Measurements from ENCODE around the gene NUAK1.
A peak's percentile ranks its signal among the peaks of the same experiment; 100 is the strongest.

NUAK1 gene

GRCh38 chr12:106082216-106083175, 56.3 kb downstream of the NUAK1 start:
- DNase-seq (ENCODE audit: low read depth) = no peak

GRCh38 chr12:106081606-106082005, 57.1 kb downstream of the NUAK1 start:
- no peak for DNase-seq (ENCODE audit: low read depth)

- no peak for DNase-seq (ENCODE audit: low read depth)
Observed at GRCh38 chr12:106080791-106081170, 58.0 kb downstream of the NUAK1 start.

GRCh38 chr12:106080041-106080790, 58.5 kb downstream of the NUAK1 start:
- DNase-seq (ENCODE audit: low read depth) = no peak

- DNase-seq (ENCODE audit: low read depth) = no peak
Observed at GRCh38 chr12:106079148-106079738, 59.5 kb downstream of the NUAK1 start.

DNA sequence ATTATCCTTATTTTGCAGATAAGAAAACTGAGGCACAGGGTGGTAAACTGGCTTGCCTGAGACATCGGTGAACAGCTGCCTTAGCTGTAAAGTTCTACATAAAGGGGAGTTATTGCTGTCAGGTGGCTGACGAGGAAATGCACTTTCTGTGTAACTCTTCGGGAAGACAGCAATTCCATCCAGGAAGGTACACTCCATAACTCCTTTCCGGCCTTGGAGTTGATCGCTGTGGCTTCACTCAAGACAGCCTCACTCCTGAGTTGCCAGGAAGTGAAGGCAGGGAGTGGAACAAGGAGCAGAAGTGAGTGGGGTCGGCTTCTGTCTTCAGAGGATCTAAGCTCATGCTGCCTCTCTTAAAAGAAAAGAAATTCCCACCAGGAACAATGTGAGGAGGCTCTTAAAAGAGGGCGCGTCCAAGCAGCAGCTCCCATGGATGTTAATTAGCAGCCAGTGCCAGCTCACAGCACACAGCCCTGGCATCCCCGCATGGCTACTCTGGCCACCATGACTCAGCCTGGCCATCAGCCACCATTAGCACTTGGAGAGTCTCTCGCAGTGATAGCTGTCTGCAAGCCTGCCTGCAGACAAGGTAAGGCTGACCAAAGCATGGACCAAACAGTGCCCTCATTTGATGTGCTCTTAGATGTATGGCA, 60.3 kb downstream of the NUAK1 start:
- DNase-seq (ENCODE audit: low read depth) = peak; percentile 57

GRCh38 chr12:106074706-106075392, 63.9 kb downstream of the NUAK1 start:
- DNase-seq (ENCODE audit: low read depth) = no peak

- DNase-seq (ENCODE audit: low read depth) = no peak
Observed at GRCh38 chr12:106074361-106074705, 64.4 kb downstream of the NUAK1 start.

GRCh38 chr12:106073179-106073578, 65.6 kb downstream of the NUAK1 start:
- DNase-seq (ENCODE audit: low read depth) = no peak

- DNase-seq (ENCODE audit: low read depth) = no peak
Observed at GRCh38 chr12:106072751-106073150, 66.0 kb downstream of the NUAK1 start.

DNA sequence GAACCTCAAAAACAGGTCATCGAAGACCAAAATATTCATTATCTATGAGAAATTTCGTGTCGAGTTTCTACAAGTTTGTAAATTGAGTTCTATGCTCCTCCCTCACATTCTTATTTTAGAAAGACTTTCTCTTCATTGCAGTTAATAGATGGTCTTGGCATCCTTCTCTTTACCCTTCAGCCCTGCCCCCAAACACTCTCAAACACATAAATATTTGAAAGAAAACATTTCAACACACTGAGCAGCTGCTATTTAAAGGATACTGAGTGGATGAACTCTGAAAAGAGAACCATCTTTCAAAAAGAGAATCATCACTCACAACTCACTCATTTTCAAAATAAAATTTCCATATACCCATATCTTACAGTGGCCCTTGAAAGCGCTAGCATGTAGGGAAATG, 67.1 kb downstream of the NUAK1 start:
- no peak for DNase-seq (ENCODE audit: low read depth)

DNA sequence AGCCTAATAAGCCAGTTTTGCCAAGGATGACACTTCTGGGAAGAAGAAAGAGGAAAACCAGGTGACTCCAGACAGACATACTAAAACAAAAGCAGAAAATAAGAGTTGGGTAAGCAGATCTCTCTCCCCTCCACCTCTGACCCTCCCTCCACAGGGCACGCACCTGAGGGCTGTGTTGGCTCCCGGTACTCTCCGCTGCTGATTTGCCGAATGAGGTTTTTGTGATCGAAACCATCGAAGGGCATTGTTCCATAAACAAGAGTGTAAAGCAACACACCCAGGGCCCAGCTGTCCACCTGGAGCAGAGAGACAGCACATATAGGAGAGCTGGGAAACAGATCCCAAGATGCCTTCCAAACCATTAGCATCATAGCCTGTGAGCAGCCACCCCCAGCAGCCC, 68.1 kb downstream of the NUAK1 start:
- no peak for DNase-seq (ENCODE audit: low read depth)

- no peak for DNase-seq (ENCODE audit: low read depth)
Observed at GRCh38 chr12:106070147-106070546, 68.6 kb downstream of the NUAK1 start.

GRCh38 chr12:106068296-106068695, 70.5 kb downstream of the NUAK1 start:
- no peak for DNase-seq (ENCODE audit: low read depth)

DNA sequence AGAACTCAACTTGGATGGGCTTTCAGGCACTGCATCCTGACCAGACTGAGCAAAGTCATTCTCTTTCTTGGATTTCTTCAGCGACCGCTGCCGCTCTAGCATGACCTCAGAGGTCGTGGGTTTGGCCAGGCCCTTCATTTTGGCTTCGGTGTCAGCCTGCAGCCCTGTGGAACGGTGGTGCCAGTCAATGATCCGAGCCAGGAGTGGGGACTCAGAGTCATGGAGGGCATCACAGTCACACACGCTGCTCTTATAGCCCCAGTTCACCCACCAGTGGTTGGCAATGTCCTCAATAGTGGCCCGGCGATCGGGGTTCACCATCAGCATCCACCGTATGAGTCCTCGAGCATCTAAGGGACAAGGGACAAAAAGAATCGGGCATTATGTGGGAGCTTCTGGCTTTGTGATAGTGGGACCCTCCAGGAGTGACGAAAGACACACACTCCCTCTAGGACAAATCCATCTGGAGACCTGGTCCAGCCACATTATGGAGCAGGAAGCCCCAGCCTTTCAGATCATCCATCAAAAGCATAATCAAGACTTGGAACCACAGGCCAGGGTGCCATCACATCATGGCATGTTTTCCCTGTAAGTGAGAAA, 71.0 kb downstream of the NUAK1 start:
- DNase-seq (ENCODE audit: low read depth) = no peak

DNA sequence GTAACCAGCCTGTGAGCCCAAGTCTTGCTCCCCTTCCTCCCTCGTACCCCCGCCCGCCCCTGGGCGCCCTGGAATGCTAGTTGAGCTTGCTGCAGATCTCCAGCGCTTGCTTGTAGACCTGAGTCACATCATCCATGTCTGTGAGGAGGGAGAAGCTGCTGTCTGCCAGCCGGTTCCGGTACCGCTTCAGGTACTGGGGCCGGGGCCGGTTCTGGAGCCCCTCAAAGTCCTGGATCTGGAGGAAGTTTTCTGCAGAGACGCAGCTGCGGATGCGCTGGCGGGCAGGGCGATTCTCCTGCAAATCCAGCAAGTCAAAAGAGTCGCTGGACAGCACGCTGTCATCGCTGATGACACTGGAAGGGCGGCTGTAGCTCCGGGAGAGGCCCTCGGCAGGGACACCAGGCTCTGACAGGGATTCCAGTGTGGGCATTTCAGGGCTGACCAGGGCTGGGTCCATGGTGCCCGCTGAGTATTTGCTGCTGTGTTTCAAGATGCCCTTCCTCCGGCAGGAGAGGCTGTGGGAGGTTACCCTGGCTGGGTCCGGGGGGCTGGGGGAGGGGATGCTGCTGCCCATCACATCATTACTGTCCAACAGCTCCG, 71.9 kb downstream of the NUAK1 start:
- DNase-seq (ENCODE audit: low read depth) = no peak

DNA sequence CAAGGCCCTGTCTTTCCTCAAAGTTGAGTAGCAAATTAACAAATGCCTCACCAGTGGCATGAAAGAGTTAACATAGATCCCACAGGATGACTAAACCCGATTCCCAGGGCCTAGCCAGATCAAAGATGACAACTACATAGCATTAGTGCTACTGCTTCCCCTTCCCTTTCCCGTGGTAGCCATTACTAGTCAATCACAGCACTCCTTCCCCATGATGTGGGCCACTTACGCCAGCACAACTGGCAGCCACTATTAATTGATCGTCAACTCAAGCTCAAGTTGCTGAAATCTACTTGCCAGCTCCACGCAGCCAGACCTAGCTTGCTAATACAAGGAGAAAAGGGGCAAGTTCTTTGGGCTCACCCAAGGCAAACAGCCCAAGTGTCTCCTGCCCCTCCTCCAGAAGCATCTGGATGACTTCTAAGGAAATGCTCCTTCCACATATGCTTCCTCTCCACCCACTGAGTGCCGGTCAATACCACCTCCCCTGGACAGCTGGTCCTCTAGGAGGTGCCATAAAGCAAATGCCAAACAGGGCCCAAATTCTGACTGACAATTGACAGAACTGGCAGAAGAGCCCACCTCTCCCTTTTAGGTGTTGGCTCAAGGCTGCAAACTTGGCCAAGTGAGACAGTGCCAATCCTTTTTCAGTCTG, 72.6 kb downstream of the NUAK1 start:
- no peak for DNase-seq (ENCODE audit: low read depth)

DNA sequence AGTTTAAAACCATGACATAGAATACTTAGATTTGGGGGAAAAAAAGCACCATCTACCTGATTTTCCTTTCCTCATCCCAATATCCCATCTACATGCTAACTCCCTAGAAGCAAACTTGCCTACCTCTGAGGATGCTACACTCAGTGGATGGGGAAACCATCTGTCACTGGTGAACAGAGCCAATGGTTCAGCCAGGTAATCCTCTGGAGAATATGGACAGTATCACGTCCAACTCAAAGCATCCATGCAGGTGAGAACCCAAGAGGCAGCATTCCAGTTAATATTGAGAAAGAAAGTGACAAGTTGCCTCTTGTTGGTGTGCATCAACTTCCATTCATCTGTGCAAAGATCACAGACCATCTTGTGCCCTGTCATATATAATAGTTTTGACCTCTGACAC, 73.2 kb downstream of the NUAK1 start:
- DNase-seq (ENCODE audit: low read depth) = no peak

DNA sequence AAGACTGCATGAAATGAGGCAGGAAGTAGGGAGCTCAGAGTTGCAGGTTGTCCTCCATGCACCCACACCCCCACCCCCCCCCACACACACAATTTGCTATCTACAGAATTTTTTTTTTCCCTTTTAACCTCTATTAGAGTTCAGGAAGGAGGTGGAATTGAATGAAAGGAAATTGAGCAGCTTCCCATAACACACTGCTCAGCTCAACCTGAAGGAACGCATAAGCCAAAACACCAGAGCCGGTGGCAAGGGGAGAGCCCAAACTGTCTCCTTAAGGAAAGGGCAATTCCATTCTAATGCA, 74.1 kb downstream of the NUAK1 start:
- no peak for DNase-seq (ENCODE audit: low read depth)

GRCh38 chr12:106063826-106064720, 74.7 kb downstream of the NUAK1 start:
- no peak for DNase-seq (ENCODE audit: low read depth)
